Hepatocyte (in vitro differentiated cells): ENCODE measurements around the gene SCAPER.

Experiments used
- CTCF ChIP-seq: fragments of 200-600 bp; sonication (generic); IDR thresholded peaks from 2 replicates; pipeline ENCODE4 v1.5.1; 2016; ENCODE audit warnings: antibody characterized with exemption, mild to moderate bottlenecking; ENCODE audit not compliant: poor library complexity
- EZH2 ChIP-seq: fragments of 200-600 bp; sonication (generic); IDR thresholded peaks from 2 replicates; pipeline ENCODE4 v1.6.1; 2016; ENCODE audit warnings: antibody characterized with exemption, mild to moderate bottlenecking, borderline replicate concordance

GRCh38 chr15:76823890-76824289 is 81.2 kb downstream of the SCAPER start:
- TF ChIP-seq CTCF (no peak), EZH2 (no peak)
